Left lobe of liver (tissue), 2 donors: Measurements from ENCODE around the gene NISCH. TPM values are rescaled to one million over a fixed set of nuclear protein-coding genes. Genes with fewer than 3 reads are reported as not detected.
A peak's percentile ranks its signal among the peaks of the same experiment; 100 is the strongest.

Experiments
- ATAC-seq: fragments of 200-7000 bp; cut with Tn5 transposase; one replicate; pipeline ENCODE4 v1.9.1; 2020; ENCODE audit warnings: mild to moderate bottlenecking, moderate library complexity
- DNase-seq: peaks from one replicate; pipeline ENCODE4 v3.0.0-alpha.2; 2020; ENCODE audit warnings: low spot score
- total RNA-seq: library from RNA; stranded (reverse); gene quantifications from one replicate; pipeline ENCODE4 v1.2.1, GENCODE V29; 2021
- donor health status: DM: no; HTN: no; CAD: no; lungs with moderate emphysema.
- donor health status: DM: no; HTN: yes; CAD: no.

The NISCH gene
- 39.3 TPM for total RNA-seq

GRCh38 chr3:52455283-52456168 is at the start of gene NISCH:
TSS of gene NISCH (plus strand) at chr3:52455604. CDS start at chr3:52455642, 38 bp downstream.
- peak; percentile 91 for DNase-seq
- peak; percentile 90 for ATAC-seq

- DNase-seq (no peak), ATAC-seq (no peak)
Observed at GRCh38 chr3:52406231-52406661, 49.2 kb upstream of the NISCH start.

- no peak for DNase-seq
Observed at GRCh38 chr3:52406791-52407510, 48.5 kb upstream of the NISCH start.

GRCh38 chr3:52407779-52408178 is 47.6 kb upstream of the NISCH start:
- ATAC-seq (no peak), DNase-seq (no peak)

More at GRCh38 chr3:52406791-52407510, 48.5 kb upstream of the NISCH start:
- no peak for ATAC-seq

GRCh38 chr3:52408466-52408865 is 46.9 kb upstream of the NISCH start:
- no peak for DNase-seq
- ATAC-seq, result no peak

GRCh38 chr3:52415800-52416199 is 39.6 kb upstream of the NISCH start:
- no peak for DNase-seq
- no peak for ATAC-seq

GRCh38 chr3:52420388-52420787 is 35.0 kb upstream of the NISCH start:
- DNase-seq (no peak), ATAC-seq (no peak)

- ATAC-seq (no peak), DNase-seq (no peak)
Observed at GRCh38 chr3:52422669-52423068, 32.7 kb upstream of the NISCH start.

GRCh38 chr3:52423173-52423572 is 32.2 kb upstream of the NISCH start:
- ATAC-seq, result no peak
- DNase-seq, result no peak

GRCh38 chr3:52428151-52429005 is 27.0 kb upstream of the NISCH start:
- no peak for DNase-seq
- ATAC-seq, result peak; percentile 96

GRCh38 chr3:52429031-52429430 is 26.4 kb upstream of the NISCH start:
- DNase-seq (no peak), ATAC-seq (no peak)

GRCh38 chr3:52429779-52430415 is 25.5 kb upstream of the NISCH start:
- DNase-seq, result no peak

GRCh38 chr3:52430416-52430810 is 25.0 kb upstream of the NISCH start:
- DNase-seq, result no peak
- no peak for ATAC-seq

More at GRCh38 chr3:52429779-52430415, 25.5 kb upstream of the NISCH start:
- ATAC-seq, result no peak

GRCh38 chr3:52431459-52432223 is 23.8 kb upstream of the NISCH start:
- DNase-seq, result no peak
- no peak for ATAC-seq

GRCh38 chr3:52432225-52432624 is 23.2 kb upstream of the NISCH start:
- DNase-seq, result no peak
- no peak for ATAC-seq

GRCh38 chr3:52432691-52433141 is 22.7 kb upstream of the NISCH start:
- DNase-seq (no peak), ATAC-seq (no peak)

GRCh38 chr3:52433328-52433995 is 21.9 kb upstream of the NISCH start:
- ATAC-seq, result no peak
- no peak for DNase-seq

- DNase-seq (no peak), ATAC-seq (no peak)
Observed at GRCh38 chr3:52433996-52434479, 21.4 kb upstream of the NISCH start.
